ENCODE measurements around the gene BLOC1S1.

Gene BLOC1S1

GRCh38 chr12:55728939-55729818 lies 13.3 kb downstream of the BLOC1S1 start, which contains the start of gene CD63:
Gene CD63, minus strand, starts transcription at chr12:55729009. Its CDS starts 668 bp downstream, at chr12:55728341.
- peak; percentile 64 for DNase-seq

- DNase-seq = no peak
These were observed 14.3 kb downstream of the BLOC1S1 start for GRCh38 chr12:55729819-55730818.

GRCh38 chr12:55732288-55732687 lies 16.4 kb downstream of the BLOC1S1 start:
- DNase-seq = no peak

GRCh38 chr12:55733021-55733555 lies 17.2 kb downstream of the BLOC1S1 start:
- no peak for DNase-seq

- DNase-seq = no peak
These were observed 18.0 kb downstream of the BLOC1S1 start for GRCh38 chr12:55733858-55734257.

- DNase-seq = no peak
These were observed 18.7 kb downstream of the BLOC1S1 start for GRCh38 chr12:55734595-55734994.

GRCh38 chr12:55736076-55736475 lies 20.2 kb downstream of the BLOC1S1 start:
- DNase-seq = no peak

- DNase-seq = peak; percentile 80
These were observed 21.1 kb downstream of the BLOC1S1 start for GRCh38 chr12:55736780-55737580.

GRCh38 chr12:55737581-55738122 lies 21.8 kb downstream of the BLOC1S1 start:
- no peak for DNase-seq

- peak; percentile 70 for DNase-seq
These were observed 22.5 kb downstream of the BLOC1S1 start for GRCh38 chr12:55738123-55739024.

- no peak for DNase-seq
These were observed 23.2 kb downstream of the BLOC1S1 start for GRCh38 chr12:55739025-55739378.

- DNase-seq = no peak
These were observed 26.3 kb downstream of the BLOC1S1 start for GRCh38 chr12:55741931-55742680.

- peak; percentile 56 for DNase-seq
These were observed 27.0 kb downstream of the BLOC1S1 start, which contains the start of gene GDF11 for GRCh38 chr12:55742719-55743405. Gene GDF11, plus strand, starts transcription at chr12:55743122. Its CDS starts 195 bp downstream, at chr12:55743317.

- DNase-seq = no peak
These were observed 27.8 kb downstream of the BLOC1S1 start for GRCh38 chr12:55743406-55744339.

GRCh38 chr12:55744340-55745030 lies 28.6 kb downstream of the BLOC1S1 start:
- DNase-seq = no peak

- DNase-seq = peak; percentile 89
These were observed 29.7 kb downstream of the BLOC1S1 start for GRCh38 chr12:55745361-55746173.
